Trophoblast cell (in vitro differentiated cells and primary cell): ENCODE results near the gene CHDH.
A peak's percentile ranks its signal among the peaks of the same experiment; 100 is the strongest.

Experiments used
- DNase-seq, 2 donors: peaks; one replicate each; pipeline ENCODE4 v3.0.0-alpha.2; 2016
- H2AFZ ChIP-seq: 2 replicates; pipeline ENCODE4 v1.6.1; 2013; ENCODE audit warnings: low read length, moderate library complexity, mild to moderate bottlenecking; ENCODE audit not compliant: insufficient read depth, poor library complexity
- H2AK5ac ChIP-seq: 2 replicates; pipeline ENCODE4 v1.6.1; 2013; ENCODE audit warnings: mild to moderate bottlenecking, low read length
- H2BK120ac ChIP-seq: 2 replicates; pipeline ENCODE4 v1.6.1; 2013; ENCODE audit warnings: low read length, mild to moderate bottlenecking, moderate library complexity; ENCODE audit not compliant: insufficient read depth, poor library complexity
- H2BK12ac ChIP-seq: 2 replicates; pipeline ENCODE4 v1.6.1; 2013; ENCODE audit warnings: mild to moderate bottlenecking, low read length, moderate library complexity
- H2BK5ac ChIP-seq: 2 replicates; pipeline ENCODE4 v1.6.1; 2013; ENCODE audit warnings: low read length, low read depth, moderate library complexity, mild to moderate bottlenecking; ENCODE audit not compliant: poor library complexity
- H3K14ac ChIP-seq: 2 replicates; pipeline ENCODE4 v1.6.1; 2013; ENCODE audit warnings: mild to moderate bottlenecking, low read length
- H3K18ac ChIP-seq: 2 replicates; pipeline ENCODE4 v1.6.1; 2013; ENCODE audit warnings: mild to moderate bottlenecking, low read length
- H3K23ac ChIP-seq: 2 replicates; pipeline ENCODE4 v1.6.1; 2013; ENCODE audit warnings: low read length
- H3K27ac ChIP-seq: 2 replicates; pipeline ENCODE4 v1.5.1; 2013; ENCODE audit warnings: low read depth, mild to moderate bottlenecking, inconsistent platforms, low read length, moderate library complexity
- H3K27me3 ChIP-seq: 2 replicates; pipeline ENCODE4 v1.6.1; 2013; ENCODE audit warnings: inconsistent platforms, mild to moderate bottlenecking, low read length, moderate library complexity; ENCODE audit not compliant: insufficient read depth
- H3K36me3 ChIP-seq, 2 experiments: 1 replicate in 1 of 2; 2 replicates in 1 of 2; pipeline ENCODE4 v1.6.1; 2013; ENCODE audit warnings: low read length in 2 of 2, mild to moderate bottlenecking in 2 of 2, moderate library complexity in 1 of 2; ENCODE audit not compliant: insufficient read depth in 2 of 2, control insufficient read depth in 1 of 2
- H3K4ac ChIP-seq: 2 replicates; pipeline ENCODE4 v1.6.1; 2013; ENCODE audit warnings: low read depth, mild to moderate bottlenecking, low read length, moderate library complexity
- H3K4me1 ChIP-seq, 2 experiments: 1 replicate in 1 of 2; 2 replicates in 1 of 2; pipeline ENCODE4 v1.6.1; 2013; ENCODE audit warnings: low read length in 2 of 2, mild to moderate bottlenecking in 2 of 2, moderate library complexity in 1 of 2; ENCODE audit not compliant: insufficient read depth in 2 of 2, control insufficient read depth in 1 of 2
- H3K4me2 ChIP-seq: 2 replicates; pipeline ENCODE4 v1.6.1; 2013; ENCODE audit warnings: inconsistent platforms, mild to moderate bottlenecking, low read length, moderate library complexity
- H3K4me3 ChIP-seq: 2 replicates; pipeline ENCODE4 v1.5.1; 2013; ENCODE audit warnings: mild to moderate bottlenecking, low read depth, low read length, inconsistent platforms
- H3K79me1 ChIP-seq: one replicate; pipeline ENCODE4 v1.6.1; 2013; ENCODE audit warnings: low read length
- H3K79me2 ChIP-seq: 2 replicates; pipeline ENCODE4 v1.6.1; 2013; ENCODE audit warnings: low read length, mild to moderate bottlenecking; ENCODE audit not compliant: control insufficient read depth, insufficient read depth, poor library complexity
- H3K9ac ChIP-seq: 2 replicates; pipeline ENCODE4 v1.6.1; 2013; ENCODE audit warnings: mild to moderate bottlenecking, low read length
- H3K9me3 ChIP-seq: 2 replicates; pipeline ENCODE4 v1.6.1; 2013; ENCODE audit warnings: low read depth, mild to moderate bottlenecking, control low read depth, inconsistent platforms, low read length; ENCODE audit not compliant: insufficient read depth
- H4K12ac ChIP-seq: 2 replicates; pipeline ENCODE4 v1.6.1; 2013; ENCODE audit warnings: low read depth, mild to moderate bottlenecking, low read length, moderate library complexity
- H4K8ac ChIP-seq: 2 replicates; pipeline ENCODE4 v1.6.1; 2013; ENCODE audit warnings: low read depth, mild to moderate bottlenecking, low read length, moderate library complexity
- H4K91ac ChIP-seq: one replicate; pipeline ENCODE4 v1.6.1; 2013; ENCODE audit warnings: low read depth, mild to moderate bottlenecking, low read length, moderate library complexity
- WGBS: extraction: QIAGEN DNeasy Blood & Tissue Kit; methylation state at CpG from one replicate; pipeline ENCODE4 v1.1.7; 2013; ENCODE audit warnings: missing lambda C conversion rate; ENCODE audit not compliant: insufficient read length, insufficient coverage; ENCODE audit errors: extremely low coverage; 5-methylcytosine and 5-hydroxymethylcytosine counted together

The CHDH gene

GRCh38 chr3:53800041-53800906 lies 45.9 kb downstream of the CHDH start:
- Histone ChIP-seq H3K18ac (no peak overlapping the region), H3K4me2 (no peak overlapping the region), H2BK5ac (no peak overlapping the region), H3K14ac (no peak overlapping the region), H3K79me2 (no peaks in the 10 kb centered on the region), H3K4ac (no peak overlapping the region), H3K36me3 (no peaks in the 10 kb centered on the region), H4K8ac (no peak overlapping the region), H2BK12ac (no peak overlapping the region), H3K9ac (no peak overlapping the region), H2BK120ac (no peak overlapping the region), H3K27ac (no peak overlapping the region), H4K91ac (no peak overlapping the region), H3K4me1 (peaks cover 17 to 21% of the 10 kb centered on the region in 2 experiments), H3K4me3 (no peak overlapping the region), H3K79me1 (peaks cover 4% of the 10 kb centered on the region), H3K23ac (no peak overlapping the region), H3K27me3 (no peaks in the 10 kb centered on the region), H2AK5ac (no peak overlapping the region), H3K9me3 (no peaks in the 10 kb centered on the region), H4K12ac (no peak overlapping the region), H2AFZ (no peak overlapping the region)
- no CpG with 5 or more reads among the region's 16 CpGs for WGBS
- peak; percentile 22 to 60 for DNase-seq

- Histone ChIP-seq H4K91ac (no peak overlapping the region), H3K36me3 (no peaks in the 10 kb centered on the region), H2AFZ (no peak overlapping the region), H3K79me1 (peaks cover 4% of the 10 kb centered on the region), H3K4me1 (peaks cover 13% of the 10 kb centered on the region in 2 experiments), H3K9ac (no peak overlapping the region), H3K4me2 (no peak overlapping the region), H4K12ac (no peak overlapping the region), H3K23ac (no peak overlapping the region), H3K14ac (no peak overlapping the region), H3K27me3 (no peaks in the 10 kb centered on the region), H2BK12ac (no peak overlapping the region), H3K9me3 (no peaks in the 10 kb centered on the region), H3K4me3 (no peak overlapping the region), H3K4ac (no peak overlapping the region), H4K8ac (no peak overlapping the region), H2BK120ac (no peak overlapping the region), H2BK5ac (no peak overlapping the region), H3K18ac (no peak overlapping the region), H2AK5ac (no peak overlapping the region), H3K27ac (no peak overlapping the region), H3K79me2 (no peaks in the 10 kb centered on the region)
- no CpG with 5 or more reads among the region's 12 CpGs for WGBS
- DNase-seq = no peak
Observed at GRCh38 chr3:53799338-53799865, 46.8 kb downstream of the CHDH start.

- H3K4ac ChIP-seq = no peak overlapping the region
- no peaks in the 10 kb centered on the region for H3K9me3 ChIP-seq
- no peak overlapping the region for H3K23ac ChIP-seq
- H3K27ac ChIP-seq = no peak overlapping the region
- no peak overlapping the region for H2BK12ac ChIP-seq
- H3K14ac ChIP-seq = no peak overlapping the region
- no peak overlapping the region for H2BK5ac ChIP-seq
- H3K4me3 ChIP-seq = no peak overlapping the region
- H3K27me3 ChIP-seq = no peaks in the 10 kb centered on the region
- H2AFZ ChIP-seq = no peak overlapping the region
- H3K36me3 ChIP-seq = no peaks in the 10 kb centered on the region
- no peaks in the 10 kb centered on the region for H3K79me1 ChIP-seq
- no peak overlapping the region for H4K12ac ChIP-seq
- no CpG with 5 or more reads among the region's 8 CpGs for WGBS
- H3K9ac ChIP-seq = no peak overlapping the region
- no peak overlapping the region for H2AK5ac ChIP-seq
- no peak overlapping the region for H3K4me2 ChIP-seq
- H3K79me2 ChIP-seq = no peaks in the 10 kb centered on the region
- H2BK120ac ChIP-seq = no peak overlapping the region
- H3K18ac ChIP-seq = no peak overlapping the region
- no peak for DNase-seq
- H4K8ac ChIP-seq = no peak overlapping the region
- H4K91ac ChIP-seq = no peak overlapping the region
- H3K4me1 ChIP-seq = peaks cover 6 to 8% of the 10 kb centered on the region in 2 experiments
Observed at GRCh38 chr3:53798144-53798543, 48.1 kb downstream of the CHDH start.

GRCh38 chr3:53795789-53796560 lies 50.2 kb downstream of the CHDH start:
- no peak overlapping the region for H2BK120ac ChIP-seq
- no peak overlapping the region for H4K91ac ChIP-seq
- no peak overlapping the region for H3K4me3 ChIP-seq
- H3K9ac ChIP-seq = no peak overlapping the region
- no peaks in the 10 kb centered on the region for H3K9me3 ChIP-seq
- no peak overlapping the region for H4K12ac ChIP-seq
- H2BK5ac ChIP-seq = no peak overlapping the region
- no peak overlapping the region for H2BK12ac ChIP-seq
- no peak overlapping the region for H3K4ac ChIP-seq
- H3K79me2 ChIP-seq = no peaks in the 10 kb centered on the region
- no peak overlapping the region for H3K23ac ChIP-seq
- H3K36me3 ChIP-seq = no peaks in the 10 kb centered on the region
- no CpG with 5 or more reads among the region's 12 CpGs for WGBS
- no peak overlapping the region for H4K8ac ChIP-seq
- no peak overlapping the region for H2AFZ ChIP-seq
- H3K4me2 ChIP-seq = no peak overlapping the region
- no peak overlapping the region for H3K18ac ChIP-seq
- no peak overlapping the region for H3K14ac ChIP-seq
- peak in 1 of 2 donors; percentile 35 for DNase-seq
- no peak overlapping the region for H2AK5ac ChIP-seq
- H3K27me3 ChIP-seq = no peaks in the 10 kb centered on the region
- H3K4me1 ChIP-seq = peaks cover 6 to 8% of the 10 kb centered on the region in 2 experiments
- no peak overlapping the region for H3K27ac ChIP-seq
- H3K79me1 ChIP-seq = no peaks in the 10 kb centered on the region
